GM08714 (cell line): ENCODE results near the gene CMTM4.
"Not testable (repeated sequence)": the region's sequence is repeated elsewhere in the genome, so short reads cannot be mapped to it uniquely, and the experiment has no call there.

Source experiments
- H3K4me3 ChIP-seq: fragments of 200-500 bp; sonication (Bioruptor generic); 2 replicates; pipeline ENCODE4 v1.5.1; 2014; ENCODE audit warnings: mild to moderate bottlenecking, low read length, inconsistent platforms
- ZNF274 ChIP-seq: IDR thresholded peaks from 2 replicates; pipeline ENCODE4 v1.6.1; 2012; ENCODE audit warnings: mild to moderate bottlenecking, low read depth, low read length

The CMTM4 gene

DNA sequence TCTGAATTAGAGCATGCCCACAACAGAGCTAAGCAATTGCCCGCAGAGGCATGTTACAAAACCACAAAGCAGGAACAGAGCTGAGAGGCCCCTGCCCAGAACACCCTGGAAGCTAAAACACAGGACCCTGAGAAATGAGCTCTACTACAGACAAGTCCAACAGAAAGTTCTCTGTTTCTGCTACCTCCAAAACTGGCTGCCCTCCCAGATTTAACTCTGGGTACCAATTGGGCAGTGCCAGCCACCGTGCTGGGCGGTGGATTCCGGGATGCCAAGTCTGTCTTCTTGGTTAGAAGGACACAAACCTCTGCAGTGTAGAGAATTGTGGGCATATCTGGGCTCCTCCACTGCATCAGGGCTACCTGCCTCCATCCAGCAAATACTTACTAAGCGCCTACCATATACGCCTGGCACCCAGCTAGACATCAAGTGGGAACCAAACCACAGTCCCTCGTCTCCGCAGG is 1.0 kb downstream of the CMTM4 start:
- H3K4me3 ChIP-seq: 0 out of 2 replicates have a peak overlapping the region, but pooled peaks have one; percentile 61
- no peak for TF ChIP-seq ZNF274

GRCh38 chr16:66693149-66693548 is 3.4 kb downstream of the CMTM4 start:
- H3K4me3 ChIP-seq: no peak overlapping the region
- no peak for TF ChIP-seq ZNF274

DNA sequence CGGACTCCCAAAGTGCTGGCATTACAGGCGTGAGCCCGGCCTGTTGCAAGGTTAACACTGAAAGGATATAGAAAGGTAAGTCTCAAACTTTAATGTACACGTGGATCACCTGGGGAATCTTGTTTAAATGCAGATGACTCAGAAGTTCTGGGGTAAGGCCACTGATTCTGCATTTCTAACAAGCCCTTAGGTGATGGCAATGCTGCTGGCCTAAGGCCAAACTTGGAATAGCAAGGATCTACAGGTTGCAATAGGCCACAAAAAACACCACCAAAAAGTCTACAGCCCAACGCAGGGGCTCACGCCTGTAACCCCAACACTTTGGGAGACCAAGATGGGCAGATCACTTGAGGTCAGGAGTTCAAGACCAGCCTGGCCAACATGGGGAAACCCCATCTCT is 4.2 kb downstream of the CMTM4 start:
- TF ChIP-seq ZNF274: no peak

GRCh38 chr16:66691234-66691633 is 5.3 kb downstream of the CMTM4 start:
- no peak for TF ChIP-seq ZNF274
- H3K4me3 ChIP-seq: no peak overlapping the region

More for the DNA sequence above, 4.2 kb downstream of the CMTM4 start:
- no peak overlapping the region for H3K4me3 ChIP-seq

DNA sequence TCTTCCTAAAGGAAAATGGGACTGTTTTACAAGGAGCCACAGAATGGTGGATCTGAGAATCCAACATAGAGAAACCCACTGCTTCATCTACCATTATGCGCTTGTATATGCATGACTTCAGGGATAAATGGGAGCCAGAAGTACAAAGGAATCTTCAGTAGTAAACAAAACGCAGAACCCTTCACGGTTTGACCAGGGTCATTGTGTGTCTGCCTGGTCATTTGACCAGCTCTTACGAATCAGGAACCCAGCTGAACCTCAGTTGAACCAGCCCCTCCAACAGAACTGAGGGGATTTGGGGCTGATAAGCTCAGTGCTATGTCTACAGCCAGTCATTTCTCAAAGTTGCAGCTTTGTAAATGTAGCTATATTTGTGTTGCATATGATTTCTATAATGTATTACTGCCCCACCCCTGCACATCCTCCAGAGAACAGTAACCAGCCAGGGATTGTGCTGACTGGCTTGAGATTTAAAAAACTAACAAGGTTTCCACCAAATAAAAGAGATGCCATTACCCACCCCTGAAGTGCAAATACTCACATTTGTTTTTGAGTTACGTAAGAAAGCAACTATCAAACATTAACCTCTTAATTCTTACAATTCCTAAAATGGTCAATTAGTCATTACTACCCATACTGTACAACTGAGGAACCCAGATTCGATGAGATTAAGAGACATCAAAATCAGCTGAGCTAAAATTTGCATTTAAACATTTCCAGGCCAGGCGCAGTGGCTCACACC is 6.3 kb downstream of the CMTM4 start:
- no peak overlapping the region for H3K4me3 ChIP-seq
- no peak for TF ChIP-seq ZNF274

GRCh38 chr16:66689282-66689681 is 7.3 kb downstream of the CMTM4 start:
- no peak for TF ChIP-seq ZNF274
- no peak overlapping the region for H3K4me3 ChIP-seq

DNA sequence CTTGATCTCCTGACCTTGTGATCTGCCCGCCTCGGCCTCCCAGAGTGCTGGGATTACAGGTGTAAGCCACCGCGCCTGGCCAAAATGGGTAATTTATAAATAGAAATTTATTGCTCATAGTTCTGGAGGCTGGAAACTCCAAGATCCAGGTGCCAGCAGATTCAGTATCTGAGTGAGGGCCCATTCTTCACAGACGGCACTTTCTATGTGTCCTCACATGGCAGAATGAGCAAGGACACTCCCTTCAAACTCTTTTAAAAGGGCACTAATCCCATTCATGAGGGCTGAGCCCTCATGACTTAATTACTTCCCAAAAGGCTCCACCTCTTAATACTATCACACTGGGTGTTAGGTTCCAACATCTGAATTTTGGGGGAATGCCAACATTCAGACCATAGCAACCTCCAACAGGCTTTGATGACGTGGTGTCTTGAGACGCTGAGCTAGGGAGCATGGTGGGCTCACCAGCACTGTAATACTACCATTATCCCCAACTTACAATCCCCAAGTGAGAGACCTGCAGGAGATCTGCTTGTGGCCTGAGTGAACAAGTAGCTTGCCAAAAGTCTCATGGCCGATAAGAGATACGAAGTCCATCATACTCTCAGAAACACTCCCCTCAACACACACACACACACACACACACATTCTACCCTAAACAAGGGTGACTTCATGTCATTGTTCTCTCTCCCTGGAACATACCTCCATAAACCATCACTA is 8.5 kb downstream of the CMTM4 start:
- no peak for TF ChIP-seq ZNF274
- no peak overlapping the region for H3K4me3 ChIP-seq

DNA sequence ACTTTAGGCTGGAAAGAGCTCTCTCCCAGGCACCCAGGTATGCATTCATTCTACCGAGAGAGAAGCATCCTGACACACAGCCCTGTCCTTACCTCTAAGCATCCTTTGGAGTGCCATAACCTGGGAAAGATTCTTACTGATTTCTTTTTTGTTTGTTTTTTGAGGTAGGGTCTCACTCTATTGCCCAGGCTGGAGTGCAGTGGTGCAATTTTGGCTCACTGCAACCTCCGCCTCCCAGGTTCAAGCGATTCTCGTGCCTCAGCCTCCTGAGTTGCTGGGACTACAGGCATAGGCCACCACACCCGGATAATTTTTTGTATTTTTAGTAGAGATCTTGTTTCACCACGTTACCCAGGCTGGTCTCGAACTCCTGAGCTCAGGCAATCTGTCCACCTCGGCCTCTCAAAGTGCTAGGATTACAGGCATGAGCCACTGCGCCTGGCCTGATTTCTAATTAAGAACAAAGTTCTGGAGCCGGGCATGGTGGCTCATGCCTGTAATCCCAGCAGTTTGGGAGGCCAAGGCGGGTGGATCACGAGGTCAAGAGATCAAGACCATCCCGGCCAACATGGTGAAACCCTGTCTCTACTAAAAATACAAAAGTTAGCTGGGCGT is 10.9 kb downstream of the CMTM4 start:
- H3K4me3 ChIP-seq: not testable (repeated sequence)

GRCh38 chr16:66682271-66682670 is 14.3 kb downstream of the CMTM4 start:
- H3K4me3 ChIP-seq: no peak overlapping the region
- no peak for TF ChIP-seq ZNF274

DNA sequence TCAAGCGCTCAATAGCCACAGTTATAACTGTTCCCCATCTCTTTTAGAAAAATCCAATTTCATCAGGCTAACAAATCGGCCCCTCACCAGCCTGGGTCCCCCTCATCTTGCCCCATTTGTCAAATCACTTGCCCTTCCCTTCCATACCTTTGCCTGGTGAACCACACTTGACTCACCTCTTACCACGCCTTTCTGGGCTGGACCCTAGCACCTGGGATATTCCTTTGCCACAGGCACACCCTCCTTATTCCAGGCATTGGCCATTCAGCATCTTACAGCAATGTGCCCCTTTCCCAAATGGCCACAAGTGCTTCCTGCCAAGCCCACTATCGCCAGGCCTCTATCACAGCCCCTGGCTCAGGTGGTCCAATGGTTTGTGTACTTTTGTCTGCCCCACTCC is 14.9 kb downstream of the CMTM4 start:
- no peak for TF ChIP-seq ZNF274
- H3K4me3 ChIP-seq: no peak overlapping the region

DNA sequence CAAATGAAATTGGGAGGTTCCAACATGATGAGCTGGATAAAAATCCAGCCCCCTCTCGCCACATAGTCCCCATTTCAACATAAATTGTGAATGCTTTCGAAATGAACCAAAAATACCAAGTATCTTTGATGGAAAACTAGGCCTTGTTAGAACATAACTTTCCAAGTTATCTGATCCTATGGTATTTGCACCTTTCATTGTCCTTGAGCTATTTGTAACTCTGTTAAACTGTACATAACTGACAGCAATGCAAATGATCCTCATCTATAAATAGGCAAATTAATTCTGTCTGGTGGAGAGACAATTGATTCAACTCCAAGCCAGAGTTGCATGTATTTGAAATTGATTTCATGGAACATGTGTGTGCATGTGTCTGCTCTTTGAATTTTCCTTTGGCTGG is 18.2 kb downstream of the CMTM4 start:
- H3K4me3 ChIP-seq: no peak overlapping the region
- TF ChIP-seq ZNF274: no peak

GRCh38 chr16:66677836-66678235 is 18.7 kb downstream of the CMTM4 start:
- no peak for TF ChIP-seq ZNF274

DNA sequence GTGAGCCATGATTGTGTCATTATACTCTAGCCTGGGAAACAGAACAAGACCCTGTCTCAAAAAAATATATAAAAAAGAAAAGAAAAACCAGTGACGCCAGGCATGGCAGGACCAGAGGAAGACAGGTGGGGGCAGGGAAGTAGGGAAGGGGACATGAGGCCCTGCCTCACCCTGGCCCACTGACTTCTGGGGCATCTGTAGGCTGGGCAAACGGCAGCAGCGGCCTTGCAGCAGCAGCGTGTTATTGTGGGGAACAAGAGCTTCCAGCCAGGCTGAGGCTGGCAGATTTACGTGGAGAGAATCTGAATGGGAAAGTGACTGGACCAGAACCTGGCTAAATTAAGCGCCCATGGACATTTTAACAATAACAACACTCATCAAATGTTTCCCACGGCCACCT is 19.4 kb downstream of the CMTM4 start:
- no peak for TF ChIP-seq ZNF274
- H3K4me3 ChIP-seq: no peak overlapping the region

More at GRCh38 chr16:66677836-66678235, 18.7 kb downstream of the CMTM4 start:
- no peak overlapping the region for H3K4me3 ChIP-seq

- H3K4me3 ChIP-seq: no peak overlapping the region
- no peak for TF ChIP-seq ZNF274
Observed at GRCh38 chr16:66676599-66676998, 19.9 kb downstream of the CMTM4 start.

DNA sequence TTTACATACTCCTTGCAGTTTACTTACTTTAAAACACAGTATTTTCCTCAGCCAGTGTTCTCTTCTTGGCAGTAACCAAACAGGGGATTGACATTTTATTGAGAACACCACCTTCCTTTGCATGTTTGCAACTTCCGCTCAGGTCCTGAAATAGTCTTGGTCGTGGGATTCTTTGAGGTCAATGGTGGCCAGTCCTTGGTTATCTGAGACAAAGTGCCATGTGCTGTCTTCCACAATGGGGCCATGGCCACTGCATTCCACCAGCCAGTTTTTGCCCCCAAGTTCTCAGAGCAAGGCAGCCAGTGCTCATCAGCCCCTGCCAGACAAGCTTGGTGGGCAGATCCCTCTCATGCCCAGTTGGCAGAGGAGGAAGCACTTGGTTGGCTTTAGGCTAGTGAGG is 22.9 kb downstream of the CMTM4 start:
- TF ChIP-seq ZNF274: no peak
- no peak overlapping the region for H3K4me3 ChIP-seq
